Vagina (tissue), 2 donors: Measurements from ENCODE around the gene VPS36.
"Not testable (repeated sequence)": the region's sequence is repeated elsewhere in the genome, so short reads cannot be mapped to it uniquely, and the experiment has no call there.

Source experiments
- POLR2A ChIP-seq, 2 donors: fragments of 450-650 bp; IDR thresholded peaks; one replicate each; pipeline ENCODE4 v1.6.1; 2017; ENCODE audit warnings: antibody characterized with exemption in 2 of 2, mild to moderate bottlenecking in 2 of 2, moderate library complexity in 2 of 2
- POLR2AphosphoS5 ChIP-seq, 2 donors: sonication (generic); formaldehyde crosslinking; IDR thresholded peaks; one replicate each; pipeline ENCODE4 v1.9.0; 2017; ENCODE audit warnings: antibody characterized with exemption in 2 of 2, mild to moderate bottlenecking in 2 of 2, low read depth in 1 of 2; ENCODE audit not compliant: insufficient read depth in 1 of 2
- TF ChIP-seq, protein P1 (sequence below), 3 experiments: fragments of 450-650 bp in 2 of 3; fragments of 200-600 bp in 1 of 3; sonication (generic) in 1 of 3; IDR thresholded peaks; one replicate each; pipeline ENCODE4 v1.5.1; 2017 to 2019; ENCODE audit warnings: antibody characterized with exemption in 3 of 3, mild to moderate bottlenecking in 2 of 3, moderate library complexity in 2 of 3

DNA sequence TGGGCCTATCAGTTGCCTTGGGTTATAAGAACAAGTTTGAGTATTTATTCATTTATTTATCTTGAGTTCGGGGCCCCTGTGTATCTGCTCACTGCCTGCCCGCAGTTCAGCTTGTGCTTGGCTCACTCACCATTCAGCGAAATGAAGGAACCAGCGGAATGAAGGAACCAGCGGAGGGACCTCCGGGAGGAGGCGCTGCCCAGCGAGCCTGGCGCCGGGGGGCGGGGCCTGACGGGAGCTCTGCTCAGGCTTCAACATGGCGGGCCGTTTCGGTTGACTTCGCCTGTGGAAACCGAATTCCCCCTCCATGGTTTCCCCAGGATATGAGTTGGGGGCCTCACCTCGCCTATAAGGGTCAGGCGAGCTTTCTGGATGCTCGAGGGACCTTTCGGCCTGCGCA lies 38.3 kb upstream of the VPS36 start:
- TF ChIP-seq, protein P1, sequence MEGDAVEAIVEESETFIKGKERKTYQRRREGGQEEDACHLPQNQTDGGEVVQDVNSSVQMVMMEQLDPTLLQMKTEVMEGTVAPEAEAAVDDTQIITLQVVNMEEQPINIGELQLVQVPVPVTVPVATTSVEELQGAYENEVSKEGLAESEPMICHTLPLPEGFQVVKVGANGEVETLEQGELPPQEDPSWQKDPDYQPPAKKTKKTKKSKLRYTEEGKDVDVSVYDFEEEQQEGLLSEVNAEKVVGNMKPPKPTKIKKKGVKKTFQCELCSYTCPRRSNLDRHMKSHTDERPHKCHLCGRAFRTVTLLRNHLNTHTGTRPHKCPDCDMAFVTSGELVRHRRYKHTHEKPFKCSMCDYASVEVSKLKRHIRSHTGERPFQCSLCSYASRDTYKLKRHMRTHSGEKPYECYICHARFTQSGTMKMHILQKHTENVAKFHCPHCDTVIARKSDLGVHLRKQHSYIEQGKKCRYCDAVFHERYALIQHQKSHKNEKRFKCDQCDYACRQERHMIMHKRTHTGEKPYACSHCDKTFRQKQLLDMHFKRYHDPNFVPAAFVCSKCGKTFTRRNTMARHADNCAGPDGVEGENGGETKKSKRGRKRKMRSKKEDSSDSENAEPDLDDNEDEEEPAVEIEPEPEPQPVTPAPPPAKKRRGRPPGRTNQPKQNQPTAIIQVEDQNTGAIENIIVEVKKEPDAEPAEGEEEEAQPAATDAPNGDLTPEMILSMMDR (IDR thresholded peaks at IDR 0.05): not testable (repeated sequence)
- not testable (repeated sequence) for TF ChIP-seq POLR2AphosphoS5 (IDR thresholded peaks at IDR 0.05; ENCODE audit: insufficient read depth in 1 of 2, low read depth in 1 of 2); POLR2A (IDR thresholded peaks at IDR 0.05)
